DND-41 (cell line): ENCODE data around the gene SPRED1.

Experiments used
- ATAC-seq: fragments of 200-7000 bp; cut with Tn5 transposase; 3 replicates; pipeline ENCODE4 v1.9.1; 2021; ENCODE audit warnings: low read depth; ENCODE audit not compliant: insufficient read depth
- DNase-seq: peaks from one replicate; pipeline ENCODE4 v3.0.0-alpha.2; 2020
- H2AFZ ChIP-seq: 2 replicates; pipeline ENCODE4 v1.6.0; 2012; ENCODE audit warnings: low read depth, low read length
- H3K27ac ChIP-seq: 2 replicates; pipeline ENCODE4 v1.5.1; 2012; ENCODE audit warnings: low read length, inconsistent platforms
- H3K27me3 ChIP-seq: fragments of 200-600 bp; sonication (generic); 2 replicates; pipeline ENCODE4 v1.6.0; 2012; ENCODE audit warnings: low read length, mild to moderate bottlenecking, inconsistent platforms; ENCODE audit not compliant: insufficient read depth, poor library complexity
- H3K36me3 ChIP-seq: 2 replicates; pipeline ENCODE4 v1.5.1; 2012; ENCODE audit warnings: low read length, inconsistent platforms; ENCODE audit not compliant: insufficient read depth
- H3K4me1 ChIP-seq: 2 replicates; pipeline ENCODE4 v1.5.1; 2012; ENCODE audit warnings: mild to moderate bottlenecking, low read length; ENCODE audit not compliant: insufficient read depth
- H3K4me2 ChIP-seq: 2 replicates; pipeline ENCODE4 v1.6.0; 2012; ENCODE audit warnings: mild to moderate bottlenecking, moderate library complexity, low read length, inconsistent platforms; ENCODE audit not compliant: insufficient read depth
- H3K4me3 ChIP-seq, 2 experiments: fragments of 200-600 bp in 1 of 2; shearing (Covaris generic) in 1 of 2; 2 replicates each; pipeline ENCODE4 v1.5.1; 2012 to 2016; ENCODE audit warnings: inconsistent platforms in 2 of 2, low read length in 2 of 2, mild to moderate bottlenecking in 2 of 2, low read depth in 1 of 2, moderate library complexity in 1 of 2
- H3K79me2 ChIP-seq: 2 replicates; pipeline ENCODE4 v1.6.0; 2012; ENCODE audit warnings: low read length, inconsistent platforms; ENCODE audit not compliant: insufficient read depth
- H3K9ac ChIP-seq: 2 replicates; pipeline ENCODE4 v1.6.0; 2012; ENCODE audit warnings: low read depth, mild to moderate bottlenecking, inconsistent platforms, low read length, moderate library complexity
- H3K9me3 ChIP-seq: 2 replicates; pipeline ENCODE4 v1.5.1; 2012; ENCODE audit warnings: low read length, moderate library complexity, mild to moderate bottlenecking, inconsistent platforms; ENCODE audit not compliant: insufficient read depth, severe bottlenecking
- H4K20me1 ChIP-seq: 2 replicates; pipeline ENCODE4 v1.6.0; 2012; ENCODE audit warnings: low read length; ENCODE audit not compliant: insufficient read depth
- CTCF ChIP-seq: IDR thresholded peaks from 2 replicates; pipeline ENCODE4 v1.5.1; 2012; ENCODE audit warnings: borderline replicate concordance, low read length, moderate library complexity, mild to moderate bottlenecking; ENCODE audit not compliant: poor library complexity, severe bottlenecking; ENCODE audit errors: extremely low read depth
- EZH2 ChIP-seq: IDR thresholded peaks from 3 replicates; pipeline ENCODE4 v1.6.1; 2012; ENCODE audit warnings: borderline replicate concordance, low read depth, mild to moderate bottlenecking, moderate library complexity, low read length, inconsistent platforms; ENCODE audit not compliant: severe bottlenecking

Gene SPRED1

GRCh38 chr15:38377636-38378035 is 125.0 kb downstream of the SPRED1 start:
- Histone ChIP-seq H3K9ac (no peak overlapping the region), H3K27ac (no peak overlapping the region), H3K9me3 (no peaks in the 10 kb centered on the region), H2AFZ (no peak overlapping the region), H3K79me2 (no peaks in the 10 kb centered on the region), H3K4me3 (no peak overlapping the region), H3K4me1 (no peaks in the 10 kb centered on the region), H3K4me2 (no peak overlapping the region), H4K20me1 (no peaks in the 10 kb centered on the region), H3K27me3 (no peaks in the 10 kb centered on the region), H3K36me3 (no peaks in the 10 kb centered on the region)
- TF ChIP-seq EZH2 (no peak), CTCF (no peak)
- ATAC-seq, result no peak
- no peak for DNase-seq

GRCh38 chr15:38378161-38378560 is 125.5 kb downstream of the SPRED1 start:
- H3K36me3 ChIP-seq, result no peaks in the 10 kb centered on the region
- ATAC-seq (no peak), DNase-seq (no peak)
- no peak overlapping the region for H3K9ac ChIP-seq
- no peaks in the 10 kb centered on the region for H3K9me3 ChIP-seq
- no peaks in the 10 kb centered on the region for H4K20me1 ChIP-seq
- H3K4me1 ChIP-seq, result no peaks in the 10 kb centered on the region
- no peak overlapping the region for H3K4me3 ChIP-seq
- no peak for TF ChIP-seq CTCF
- no peak for TF ChIP-seq EZH2
- no peaks in the 10 kb centered on the region for H3K27me3 ChIP-seq
- no peak overlapping the region for H3K27ac ChIP-seq
- H3K79me2 ChIP-seq, result no peaks in the 10 kb centered on the region
- H2AFZ ChIP-seq, result no peak overlapping the region
- H3K4me2 ChIP-seq, result no peak overlapping the region

- Histone ChIP-seq H4K20me1 (no peaks in the 10 kb centered on the region), H3K79me2 (no peaks in the 10 kb centered on the region), H3K27me3 (peaks cover 4% of the 10 kb centered on the region), H3K9ac (no peak overlapping the region), H3K27ac (no peak overlapping the region), H2AFZ (no peak overlapping the region), H3K36me3 (no peaks in the 10 kb centered on the region), H3K4me2 (no peak overlapping the region), H3K9me3 (no peaks in the 10 kb centered on the region), H3K4me3 (no peak overlapping the region), H3K4me1 (no peaks in the 10 kb centered on the region)
- peak; percentile 58; the same call in 1 of the 3 replicates for ATAC-seq
- DNase-seq, result peak; percentile 55
- TF ChIP-seq CTCF (peak; percentile 81), EZH2 (no peak)
These were observed 137.4 kb downstream of the SPRED1 start for GRCh38 chr15:38389924-38390542.
